H9 (cell line): Measurements from ENCODE around the gene NACC1. TPM values are rescaled to one million over a fixed set of nuclear protein-coding genes. Genes with fewer than 3 reads are reported as not detected.

Experiments
- DNase-seq: peaks from one replicate; pipeline ENCODE4 v3.0.0-alpha.2; 2017
- H2AFZ ChIP-seq: one replicate; pipeline ENCODE4 v1.6.1; 2013; ENCODE audit warnings: mild to moderate bottlenecking, low read length, control low read depth, moderate library complexity
- H2AK5ac ChIP-seq: 2 replicates; pipeline ENCODE4 v1.6.1; 2013; ENCODE audit warnings: low read length, control low read depth, mixed read lengths; ENCODE audit not compliant: insufficient read length
- H2BK120ac ChIP-seq: one replicate; pipeline ENCODE4 v1.6.1; 2013; ENCODE audit warnings: low read depth, mild to moderate bottlenecking, low read length, control low read depth, inconsistent platforms; ENCODE audit not compliant: poor library complexity, severe bottlenecking
- H2BK12ac ChIP-seq: 2 replicates; pipeline ENCODE4 v1.6.1; 2013; ENCODE audit warnings: low read length, control low read depth, mixed read lengths, low read depth; ENCODE audit not compliant: insufficient read length
- H2BK15ac ChIP-seq: 2 replicates; pipeline ENCODE4 v1.6.1; 2013; ENCODE audit warnings: low read depth, low read length, control low read depth
- H2BK20ac ChIP-seq: one replicate; pipeline ENCODE4 v1.6.1; 2013; ENCODE audit warnings: low read depth, mild to moderate bottlenecking, low read length, control low read depth, inconsistent platforms; ENCODE audit not compliant: poor library complexity, severe bottlenecking
- H2BK5ac ChIP-seq: 2 replicates; pipeline ENCODE4 v1.6.1; 2013; ENCODE audit warnings: low read length, control low read depth, mixed read lengths; ENCODE audit not compliant: insufficient read length
- H3K14ac ChIP-seq: 2 replicates; pipeline ENCODE4 v1.6.1; 2013; ENCODE audit warnings: low read length, control low read depth; ENCODE audit not compliant: insufficient read depth
- H3K18ac ChIP-seq: 2 replicates; pipeline ENCODE4 v1.6.1; 2013; ENCODE audit warnings: low read depth, mild to moderate bottlenecking, mixed read lengths, low read length, control low read depth; ENCODE audit not compliant: insufficient read length
- H3K23ac ChIP-seq: 2 replicates; pipeline ENCODE4 v1.6.1; 2013; ENCODE audit warnings: low read length, control low read depth, mixed read lengths, low read depth; ENCODE audit not compliant: insufficient read length
- H3K23me2 ChIP-seq: 2 replicates; pipeline ENCODE4 v1.6.1; 2013; ENCODE audit warnings: low read depth, mild to moderate bottlenecking, mixed read lengths, low read length, control low read depth; ENCODE audit not compliant: insufficient read length, poor library complexity, severe bottlenecking
- H3K27ac ChIP-seq: 2 replicates; pipeline ENCODE4 v1.5.1; 2013; ENCODE audit warnings: low read length, control low read depth, mixed read lengths, low read depth; ENCODE audit not compliant: insufficient read length
- H3K27me3 ChIP-seq: 2 replicates; pipeline ENCODE4 v1.6.1; 2013; ENCODE audit warnings: low read length, control low read depth, inconsistent platforms; ENCODE audit not compliant: insufficient read depth
- H3K4ac ChIP-seq: 2 replicates; pipeline ENCODE4 v1.6.1; 2013; ENCODE audit warnings: low read depth, mild to moderate bottlenecking, control low read depth, inconsistent platforms, low read length, moderate library complexity
- H3K4me1 ChIP-seq: 2 replicates; pipeline ENCODE4 v1.6.1; 2013; ENCODE audit warnings: low read length, control low read depth, inconsistent platforms; ENCODE audit not compliant: insufficient read depth
- H3K4me2 ChIP-seq: 2 replicates; pipeline ENCODE4 v1.6.1; 2013; ENCODE audit warnings: low read length, control low read depth, mixed read lengths; ENCODE audit not compliant: insufficient read length, insufficient read depth
- H3K56ac ChIP-seq: 2 replicates; pipeline ENCODE4 v1.6.1; 2013; ENCODE audit warnings: low read depth, mild to moderate bottlenecking, mixed read lengths, low read length, control low read depth; ENCODE audit not compliant: insufficient read length
- H3K79me1 ChIP-seq: 2 replicates; pipeline ENCODE4 v1.6.1; 2013; ENCODE audit warnings: low read depth, mild to moderate bottlenecking, moderate library complexity, low read length, control low read depth, inconsistent platforms; ENCODE audit not compliant: insufficient read depth, poor library complexity, severe bottlenecking
- H3K79me2 ChIP-seq: 2 replicates; pipeline ENCODE4 v1.6.1; 2013; ENCODE audit warnings: low read length, control low read depth, inconsistent platforms; ENCODE audit not compliant: insufficient read depth
- H3K9ac ChIP-seq: 2 replicates; pipeline ENCODE4 v1.6.1; 2013; ENCODE audit warnings: low read length, control low read depth, mixed read lengths; ENCODE audit not compliant: insufficient read length; ENCODE audit errors: extremely low read depth
- H3K9me3 ChIP-seq: one replicate; pipeline ENCODE4 v1.6.1; 2013; ENCODE audit warnings: low read depth, low read length, inconsistent platforms; ENCODE audit not compliant: control insufficient read depth
- H3T11ph ChIP-seq: one replicate; pipeline ENCODE4 v1.6.1; 2013; ENCODE audit warnings: mild to moderate bottlenecking, low read length, control low read depth, inconsistent platforms
- H4K20me1 ChIP-seq: one replicate; pipeline ENCODE4 v1.6.1; 2013; ENCODE audit not compliant: control insufficient read depth, insufficient read length, insufficient read depth
- H4K5ac ChIP-seq: 2 replicates; pipeline ENCODE4 v1.6.1; 2013; ENCODE audit warnings: low read depth, mild to moderate bottlenecking, mixed read lengths, low read length, control low read depth; ENCODE audit not compliant: insufficient read length
- H4K8ac ChIP-seq: replicated peaks from 2 replicates; pipeline ENCODE4 v1.6.1; 2013; ENCODE audit warnings: low read length, control low read depth, mixed read lengths, low read depth; ENCODE audit not compliant: insufficient read length
- H4K91ac ChIP-seq: 2 replicates; pipeline ENCODE4 v1.6.1; 2013; ENCODE audit warnings: low read depth, mild to moderate bottlenecking, moderate library complexity, mixed read lengths, low read length, control low read depth; ENCODE audit not compliant: insufficient read length
- H3K27ac Mint-ChIP-seq, 3 experiments: 2 replicates in 2 of 3; 3 replicates in 1 of 3; pipeline ENCODE4 v1.8.0; 2020 to 2021; ENCODE audit warnings: mixed read lengths in 3 of 3, mild to moderate bottlenecking in 1 of 3, moderate library complexity in 1 of 3
- H3K27me3 Mint-ChIP-seq: 2 replicates; pipeline ENCODE4 v1.8.0; 2021; ENCODE audit warnings: low read depth, mild to moderate bottlenecking, moderate library complexity, mixed read lengths
- H3K36me3 Mint-ChIP-seq, 3 experiments: 2 replicates in 2 of 3; 3 replicates in 1 of 3; pipeline ENCODE4 v1.8.0; 2020 to 2021; ENCODE audit warnings: low read depth in 3 of 3, mixed read lengths in 3 of 3; ENCODE audit not compliant: insufficient read depth in 1 of 3
- H3K4me1 Mint-ChIP-seq, 2 experiments: 2 replicates each; pipeline ENCODE4 v1.8.0; 2020; ENCODE audit warnings: mixed read lengths in 2 of 2
- H3K4me3 Mint-ChIP-seq, 2 experiments: 2 replicates in 1 of 2; 3 replicates in 1 of 2; pipeline ENCODE4 v1.8.0; 2020 to 2021; ENCODE audit warnings: mild to moderate bottlenecking in 2 of 2, mixed read lengths in 2 of 2, moderate library complexity in 1 of 2
- H3K9me3 Mint-ChIP-seq, 2 experiments: 2 replicates in 1 of 2; 3 replicates in 1 of 2; pipeline ENCODE4 v1.8.0; 2020; ENCODE audit warnings: mild to moderate bottlenecking in 2 of 2, mixed read lengths in 2 of 2, moderate library complexity in 1 of 2
- WGBS: extraction: QIAGEN DNeasy Blood & Tissue Kit; methylation state at CpG from one replicate; pipeline ENCODE4 v1.1.7; 2013; ENCODE audit warnings: missing lambda C conversion rate, low lambda C conversion rate, mixed read lengths; ENCODE audit not compliant: insufficient read length; ENCODE audit errors: extremely low coverage; 5-methylcytosine and 5-hydroxymethylcytosine counted together
- total RNA-seq: library from RNA; stranded (reverse); gene quantifications from 2 replicates; pipeline ENCODE4 v1.2.1, GENCODE V29; 2021
- TF ChIP-seq, protein P1 (sequence below): fragments of 200-600 bp; sonication (generic); conservative IDR thresholded peaks from 3 replicates; pipeline ENCODE4 v1.8.0; 2021; ENCODE audit warnings: antibody characterized with exemption, mild to moderate bottlenecking

The NACC1 gene
- total RNA-seq, 1 experiment from 2014 or later = 198 TPM

GRCh38 chr19:13077240-13077639 lies 40.8 kb upstream of the NACC1 start:
- WGBS = no CpG with 5 or more reads among the region's 11 CpGs
- H3T11ph ChIP-seq = no peak overlapping the region
- H3K4me2 ChIP-seq = no peak overlapping the region

More at GRCh38 chr19:13077240-13077639, 40.8 kb upstream of the NACC1 start:
- H3K27ac ChIP-seq = no peak overlapping the region
- H2BK12ac ChIP-seq = no peak overlapping the region
- H3K23me2 ChIP-seq = peaks cover 3% of the 10 kb centered on the region
- Mint-ChIP-seq H3K27ac (no peak overlapping the region), H3K4me1 (peaks cover 18 to 48% of the 10 kb centered on the region in 2 experiments), H3K9me3 (no peaks in the 10 kb centered on the region), H3K4me3 (peak overlapping the region in 1 of 2 experiments; percentile 45; a peak in 1 of 5 replicates), H3K36me3 (peaks cover 0 to 1% (median 0%) of the 10 kb centered on the region in 3 experiments; a peak in 1 of 7 replicates), H3K27me3 (peaks cover 67% of the 10 kb centered on the region)
- no peak overlapping the region for H3K23ac ChIP-seq
- no peak overlapping the region for H2BK5ac ChIP-seq
- no peak overlapping the region for H4K8ac ChIP-seq
- H3K4ac ChIP-seq = no peak overlapping the region
- H3K9me3 ChIP-seq = no peaks in the 10 kb centered on the region
- TF ChIP-seq, protein P1, sequence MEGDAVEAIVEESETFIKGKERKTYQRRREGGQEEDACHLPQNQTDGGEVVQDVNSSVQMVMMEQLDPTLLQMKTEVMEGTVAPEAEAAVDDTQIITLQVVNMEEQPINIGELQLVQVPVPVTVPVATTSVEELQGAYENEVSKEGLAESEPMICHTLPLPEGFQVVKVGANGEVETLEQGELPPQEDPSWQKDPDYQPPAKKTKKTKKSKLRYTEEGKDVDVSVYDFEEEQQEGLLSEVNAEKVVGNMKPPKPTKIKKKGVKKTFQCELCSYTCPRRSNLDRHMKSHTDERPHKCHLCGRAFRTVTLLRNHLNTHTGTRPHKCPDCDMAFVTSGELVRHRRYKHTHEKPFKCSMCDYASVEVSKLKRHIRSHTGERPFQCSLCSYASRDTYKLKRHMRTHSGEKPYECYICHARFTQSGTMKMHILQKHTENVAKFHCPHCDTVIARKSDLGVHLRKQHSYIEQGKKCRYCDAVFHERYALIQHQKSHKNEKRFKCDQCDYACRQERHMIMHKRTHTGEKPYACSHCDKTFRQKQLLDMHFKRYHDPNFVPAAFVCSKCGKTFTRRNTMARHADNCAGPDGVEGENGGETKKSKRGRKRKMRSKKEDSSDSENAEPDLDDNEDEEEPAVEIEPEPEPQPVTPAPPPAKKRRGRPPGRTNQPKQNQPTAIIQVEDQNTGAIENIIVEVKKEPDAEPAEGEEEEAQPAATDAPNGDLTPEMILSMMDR = no peak
- no peak overlapping the region for H2BK20ac ChIP-seq
- no peak overlapping the region for H4K5ac ChIP-seq
- H3K9ac ChIP-seq = no peak overlapping the region
- H4K91ac ChIP-seq = no peak overlapping the region
- peaks cover 8% of the 10 kb centered on the region; the same call in 1 of the 2 replicates for H3K4me1 ChIP-seq
- no peak overlapping the region for H3K18ac ChIP-seq
- no peak overlapping the region; the same call in 1 of the 2 replicates for H3K14ac ChIP-seq
- H4K20me1 ChIP-seq = no peaks in the 10 kb centered on the region
- H3K79me1 ChIP-seq = no peaks in the 10 kb centered on the region
- H3K56ac ChIP-seq = no peak overlapping the region
- H3K27me3 ChIP-seq = peaks cover 2% of the 10 kb centered on the region; the same call in 1 of the 2 replicates
- no peak overlapping the region for H2AFZ ChIP-seq
- DNase-seq = no peak
- no peak overlapping the region for H2BK120ac ChIP-seq
- H3K79me2 ChIP-seq = no peaks in the 10 kb centered on the region
- H2AK5ac ChIP-seq = no peak overlapping the region
- H2BK15ac ChIP-seq = no peak overlapping the region
